ENCODE data around the gene HESX1.

HESX1 gene

DNA sequence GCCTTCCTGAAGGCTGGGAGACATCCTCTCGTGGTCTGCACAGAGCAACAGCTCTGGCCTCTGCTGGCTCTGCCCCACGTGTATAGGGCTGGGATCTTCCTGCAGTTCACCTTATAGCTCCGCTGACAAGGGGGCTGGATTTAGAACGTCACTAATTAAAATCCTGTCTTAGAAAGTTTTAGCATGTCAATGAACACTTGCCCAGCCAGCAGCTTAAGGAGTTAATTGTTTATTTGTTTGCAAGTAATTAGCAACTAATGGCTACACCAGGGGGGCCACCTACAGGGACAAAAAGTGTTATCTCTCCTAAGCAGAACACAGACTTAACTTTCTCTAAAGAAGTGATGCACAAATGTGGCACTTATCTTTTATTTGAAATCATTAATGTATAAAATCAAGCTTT is at the start of gene HESX1:
Gene HESX1, minus strand, starts transcription at position 84 of the 403 bp plus-strand sequence. Its CDS starts 60 bp downstream, at position 24.
- peak within 1 kb of the TSS; percentile 19; the same call in 1 of the 2 replicates for H3K9ac ChIP-seq (ENCODE audit: low read depth, low read length)

DNA sequence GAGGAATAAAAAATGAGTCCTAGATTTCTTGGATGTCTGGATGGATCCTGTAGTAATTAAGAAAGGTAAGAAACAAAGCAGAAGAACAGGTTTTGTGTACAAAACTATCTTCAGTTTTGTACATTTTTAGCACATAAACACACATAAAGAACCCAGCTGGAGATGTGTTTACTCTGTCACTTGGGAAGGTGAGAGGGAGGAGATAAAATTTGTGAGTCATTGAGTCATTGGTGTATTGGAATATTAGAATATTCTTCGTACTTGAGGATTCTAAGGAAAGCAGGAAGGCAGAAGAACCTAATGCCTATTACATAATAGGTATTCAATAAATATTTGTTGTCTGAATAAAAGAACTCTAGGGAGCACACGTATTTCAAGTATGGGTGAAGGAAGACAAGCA is 45.2 kb upstream of the HESX1 start:
- no peak overlapping the region for H3K9ac ChIP-seq (ENCODE audit: low read depth, low read length)
- no peaks in the 10 kb centered on the region for H3K9me3 ChIP-seq (ENCODE audit: control insufficient read depth, insufficient read depth, low read length)
- H3K36me3 ChIP-seq (ENCODE audit: insufficient read depth, low read length): 0 out of 2 replicates have a peak, but pooled peaks cover 4% of the 10 kb centered on the region
- H3K4me1 ChIP-seq (ENCODE audit: insufficient read depth, low read length): no peaks in the 10 kb centered on the region

More for the DNA sequence above, at the start of gene HESX1:
- Histone ChIP-seq H3K4me1 (ENCODE audit: insufficient read depth, low read length) (peaks cover 19% of the 10 kb centered on the region), H3K36me3 (ENCODE audit: insufficient read depth, low read length) (no peaks in the 10 kb centered on the region), H3K9me3 (ENCODE audit: control insufficient read depth, insufficient read depth, low read length) (no peaks in the 10 kb centered on the region)

DNA sequence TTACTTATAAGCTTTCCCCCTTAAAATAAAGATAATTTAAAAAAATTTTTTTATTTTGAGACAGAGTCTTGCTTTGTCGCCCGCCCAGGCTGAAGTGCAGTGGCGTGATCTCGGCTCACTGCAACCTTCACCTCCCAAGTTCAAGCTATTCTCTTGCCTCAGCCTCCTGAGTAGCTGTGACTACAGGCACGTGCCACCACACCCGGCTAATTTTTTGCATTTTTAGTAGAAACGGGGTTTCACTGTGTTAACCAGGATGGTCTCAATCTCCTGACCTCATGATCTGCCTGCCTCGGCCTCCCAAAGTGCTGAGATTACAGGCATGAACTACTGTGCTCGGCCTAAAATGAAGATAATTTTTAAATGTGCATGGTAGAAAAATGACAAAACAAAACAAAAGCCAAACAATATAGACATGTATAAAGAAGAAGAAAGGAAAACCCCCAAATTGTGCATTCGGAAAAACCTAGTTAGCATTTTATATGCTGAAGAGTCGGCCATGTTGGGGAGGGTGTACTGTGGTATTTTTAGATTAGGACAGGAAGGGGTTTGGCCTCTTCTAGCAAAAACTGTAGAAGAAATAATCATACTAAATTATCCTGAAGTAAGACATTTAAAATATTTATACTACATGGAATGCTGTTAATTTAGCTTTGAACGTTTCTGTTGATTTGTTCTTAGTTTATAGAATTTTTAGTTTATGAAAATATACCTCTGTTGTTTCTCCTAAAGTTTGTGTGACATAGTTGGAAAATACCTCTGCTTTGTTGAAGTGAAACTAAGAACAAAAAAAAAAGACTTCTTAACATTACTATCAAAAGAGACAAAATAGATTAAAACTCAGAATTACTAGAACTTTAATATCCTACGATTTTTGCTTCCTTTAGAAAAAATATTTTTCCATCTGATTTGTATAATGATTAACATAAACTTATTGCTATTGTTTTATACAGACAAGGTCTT is 35.1 kb upstream of the HESX1 start:
- no peaks in the 10 kb centered on the region for H3K4me1 ChIP-seq (ENCODE audit: insufficient read depth, low read length)
- peaks cover 6% of the 10 kb centered on the region for H3K36me3 ChIP-seq (ENCODE audit: insufficient read depth, low read length)
- no peaks in the 10 kb centered on the region for H3K9me3 ChIP-seq (ENCODE audit: control insufficient read depth, insufficient read depth, low read length)
- no peak overlapping the region for H3K9ac ChIP-seq (ENCODE audit: low read depth, low read length)

DNA sequence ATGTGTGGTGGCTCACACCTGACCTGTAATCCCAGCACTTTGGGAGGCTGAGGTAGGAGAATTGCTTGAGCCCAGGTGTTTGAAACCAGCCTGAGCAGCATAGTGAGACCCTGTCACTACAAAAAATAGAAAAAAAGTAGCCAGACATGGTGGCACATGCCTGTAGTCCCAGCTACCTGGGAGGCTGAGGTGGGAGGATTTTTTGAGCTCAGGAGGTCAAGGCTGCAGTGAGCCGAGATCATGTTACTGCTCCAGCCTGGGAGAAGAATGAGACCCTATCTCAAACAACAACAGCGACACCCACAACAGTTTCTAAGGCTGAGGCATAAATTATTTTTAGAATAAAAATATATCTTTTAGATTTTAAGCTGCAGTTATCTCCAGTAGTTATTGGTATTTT is 34.0 kb upstream of the HESX1 start:
- Histone ChIP-seq H3K9me3 (ENCODE audit: control insufficient read depth, insufficient read depth, low read length) (no peaks in the 10 kb centered on the region), H3K9ac (ENCODE audit: low read depth, low read length) (no peak overlapping the region), H3K4me1 (ENCODE audit: insufficient read depth, low read length) (no peaks in the 10 kb centered on the region), H3K36me3 (ENCODE audit: insufficient read depth, low read length) (peaks cover 6% of the 10 kb centered on the region)

DNA sequence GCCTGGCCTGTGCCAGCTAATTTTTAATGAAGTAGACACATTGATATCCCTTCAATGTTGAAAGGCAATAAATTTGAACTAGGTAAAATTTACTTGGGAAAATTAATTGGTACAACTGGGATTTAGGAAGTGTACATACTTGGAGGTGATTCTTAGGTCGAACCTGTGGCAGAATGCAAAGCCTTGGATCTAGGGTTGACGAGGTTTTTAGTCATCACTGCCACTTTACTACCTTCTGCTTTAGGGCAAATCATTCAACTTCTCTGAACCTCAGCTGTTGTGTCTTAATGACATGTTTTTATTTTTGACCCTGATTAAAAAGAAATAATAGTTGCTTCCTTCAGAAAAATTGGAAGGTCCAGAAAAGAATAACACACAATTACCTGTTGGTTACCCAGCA is 30.2 kb upstream of the HESX1 start:
- H3K9ac ChIP-seq (ENCODE audit: low read depth, low read length): no peak overlapping the region
- no peaks in the 10 kb centered on the region; the same call in 1 of the 2 replicates for H3K36me3 ChIP-seq (ENCODE audit: insufficient read depth, low read length)
- H3K4me1 ChIP-seq (ENCODE audit: insufficient read depth, low read length): no peaks in the 10 kb centered on the region
- H3K9me3 ChIP-seq (ENCODE audit: control insufficient read depth, insufficient read depth, low read length): no peaks in the 10 kb centered on the region

DNA sequence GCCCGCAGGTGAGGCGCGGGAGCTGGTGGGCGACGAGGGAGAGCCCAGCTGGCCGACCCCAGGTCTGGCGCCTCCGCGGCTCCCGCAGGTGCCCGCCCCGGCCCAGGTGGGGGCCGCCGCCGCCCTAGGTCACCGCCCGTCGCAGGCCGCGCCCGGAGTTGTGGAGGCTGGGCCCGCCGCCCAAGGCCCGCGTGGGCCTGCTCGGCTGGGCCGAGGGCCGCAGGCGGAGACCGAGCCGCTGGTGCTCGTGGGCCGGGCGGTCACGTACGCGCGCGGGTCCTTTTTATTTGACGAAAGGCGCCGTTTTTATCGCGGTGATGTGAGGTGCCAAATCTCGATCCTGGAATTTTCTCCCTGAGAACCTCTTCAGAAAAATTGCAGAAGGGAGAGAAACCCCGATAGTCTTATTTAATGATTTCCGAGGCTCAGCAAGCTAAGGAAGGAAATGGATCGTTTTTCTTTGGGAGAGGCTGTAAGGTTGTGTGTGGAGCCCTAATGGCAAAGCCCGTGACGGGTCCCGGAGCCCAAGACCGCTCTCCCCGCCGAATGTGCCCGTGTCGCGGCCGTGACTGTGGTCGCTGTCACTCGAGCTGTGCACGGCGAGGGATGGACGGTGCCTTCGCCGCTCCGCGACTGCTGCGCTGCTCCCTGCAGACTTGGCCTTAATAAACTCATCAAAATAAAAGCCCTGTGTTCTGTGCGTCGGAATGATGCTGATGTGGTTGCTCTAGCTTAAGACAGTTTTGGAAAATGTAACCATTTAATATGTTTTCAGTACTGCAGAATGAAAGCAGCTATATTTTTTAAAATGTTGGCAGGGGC is 28.4 kb upstream of the HESX1 start:
- Histone ChIP-seq H3K36me3 (ENCODE audit: insufficient read depth, low read length) (no peaks in the 10 kb centered on the region; the same call in 1 of the 2 replicates), H3K9ac (ENCODE audit: low read depth, low read length) (peak overlapping the region; percentile 79), H3K4me1 (ENCODE audit: insufficient read depth, low read length) (no peaks in the 10 kb centered on the region), H3K9me3 (ENCODE audit: control insufficient read depth, insufficient read depth, low read length) (no peaks in the 10 kb centered on the region)

DNA sequence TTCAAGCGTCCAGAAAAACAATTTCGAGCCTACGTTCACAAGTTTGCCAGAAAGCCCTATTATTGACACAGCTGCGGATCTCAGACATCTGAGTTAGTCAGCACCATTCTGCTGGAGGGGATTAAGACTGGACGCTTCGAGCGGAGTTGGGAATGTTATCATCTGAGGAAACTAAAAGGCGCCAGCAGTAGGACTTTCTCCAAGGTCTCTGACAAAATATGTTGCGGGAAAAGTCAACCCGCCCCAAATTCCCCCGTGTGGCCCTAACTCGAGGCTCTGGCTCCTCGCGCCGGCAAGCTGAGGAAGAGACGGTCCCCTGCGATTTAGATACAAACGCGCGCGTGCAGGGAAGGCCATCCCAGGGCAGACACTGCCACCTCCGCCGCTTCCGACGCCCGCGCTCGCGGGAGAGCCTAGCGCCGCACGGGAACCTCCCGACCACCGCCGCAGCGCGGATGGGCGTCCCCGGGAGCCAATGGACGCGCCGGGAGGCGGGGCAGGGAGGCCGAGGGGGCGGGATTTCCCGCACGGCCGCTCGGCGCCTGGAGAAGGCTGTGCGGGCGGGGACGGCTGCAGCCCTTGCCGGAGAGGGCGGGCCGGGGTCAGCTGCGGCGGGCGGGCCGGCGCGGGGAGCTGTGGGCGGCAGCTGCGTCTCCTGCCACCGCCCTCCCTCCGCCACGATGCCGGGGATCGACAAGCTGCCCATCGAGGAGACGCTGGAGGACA is 27.6 kb upstream of the HESX1 start, which contains the start of gene APPL1:
Gene APPL1, plus strand, starts transcription at position 526 of the 726 bp plus-strand sequence. Its CDS starts 155 bp downstream, at position 681.
- H3K36me3 ChIP-seq (ENCODE audit: insufficient read depth, low read length): no peaks in the 10 kb centered on the region; the same call in 1 of the 2 replicates
- peak within 1 kb of the TSS; percentile 79 for H3K9ac ChIP-seq (ENCODE audit: low read depth, low read length)
- no peaks in the 10 kb centered on the region for H3K9me3 ChIP-seq (ENCODE audit: control insufficient read depth, insufficient read depth, low read length)
- no peaks in the 10 kb centered on the region for H3K4me1 ChIP-seq (ENCODE audit: insufficient read depth, low read length)

DNA sequence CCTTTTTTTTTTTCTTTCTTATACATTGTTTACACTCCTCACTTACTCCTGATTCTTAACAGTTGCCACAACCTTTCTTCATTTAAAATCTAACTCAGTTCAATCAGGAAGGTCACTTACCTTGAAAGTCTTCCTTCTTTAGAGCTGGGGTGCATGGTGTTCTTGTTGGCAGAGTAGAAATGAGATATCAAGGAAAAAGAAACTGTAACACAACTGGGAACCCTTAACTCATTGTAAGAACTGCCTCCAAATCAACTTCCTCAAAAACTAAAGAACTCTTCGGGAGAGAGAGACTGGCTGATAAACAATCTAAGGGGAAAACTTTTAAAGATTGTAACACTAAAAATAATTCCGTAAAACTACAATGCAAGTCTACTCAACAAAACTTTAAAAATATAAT is 26.4 kb upstream of the HESX1 start:
- no peak overlapping the region for H3K9ac ChIP-seq (ENCODE audit: low read depth, low read length)
- H3K36me3 ChIP-seq (ENCODE audit: insufficient read depth, low read length): no peaks in the 10 kb centered on the region
- no peaks in the 10 kb centered on the region for H3K4me1 ChIP-seq (ENCODE audit: insufficient read depth, low read length)
- H3K9me3 ChIP-seq (ENCODE audit: control insufficient read depth, insufficient read depth, low read length): no peaks in the 10 kb centered on the region

DNA sequence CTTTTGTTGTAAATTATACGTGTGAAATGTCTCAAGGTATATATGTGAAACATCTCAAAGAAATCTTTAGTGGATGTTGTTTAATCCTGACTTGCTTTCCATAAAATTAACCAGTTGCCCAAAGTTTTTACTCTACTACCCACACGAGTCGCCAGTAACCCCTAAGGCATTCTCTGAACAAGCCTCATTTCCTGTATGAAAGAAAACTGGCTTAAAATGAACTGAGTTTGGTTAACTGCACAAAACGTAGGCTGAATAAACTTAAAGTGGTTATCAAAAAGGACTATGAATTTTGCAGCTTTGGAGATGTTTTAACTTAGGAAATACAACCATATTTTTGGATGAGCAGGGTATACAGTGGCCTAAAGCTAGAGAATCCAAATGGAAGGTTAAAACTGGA is 25.1 kb upstream of the HESX1 start:
- Histone ChIP-seq H3K36me3 (ENCODE audit: insufficient read depth, low read length) (no peaks in the 10 kb centered on the region), H3K9me3 (ENCODE audit: control insufficient read depth, insufficient read depth, low read length) (no peaks in the 10 kb centered on the region), H3K9ac (ENCODE audit: low read depth, low read length) (no peak overlapping the region), H3K4me1 (ENCODE audit: insufficient read depth, low read length) (no peaks in the 10 kb centered on the region)

DNA sequence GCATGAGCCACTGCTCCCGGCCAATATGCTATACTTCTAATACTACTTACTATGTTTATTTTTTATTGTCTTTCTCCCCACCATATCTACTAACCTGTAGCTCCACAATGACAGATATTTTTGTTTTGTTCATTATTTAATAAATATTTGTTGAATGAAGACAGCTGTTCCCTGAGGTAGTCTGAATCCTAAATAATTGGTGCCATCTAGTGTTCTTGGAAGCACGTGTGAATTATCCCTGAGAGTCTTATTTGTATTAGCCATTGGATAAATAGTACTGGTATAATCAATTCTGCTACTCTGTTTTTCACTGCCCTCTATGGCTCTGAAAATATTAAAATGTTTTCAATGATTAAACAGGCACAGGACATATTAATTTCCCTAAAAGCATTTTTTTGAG is 22.1 kb upstream of the HESX1 start:
- Histone ChIP-seq H3K9me3 (ENCODE audit: control insufficient read depth, insufficient read depth, low read length) (no peaks in the 10 kb centered on the region), H3K36me3 (ENCODE audit: insufficient read depth, low read length) (no peaks in the 10 kb centered on the region), H3K9ac (ENCODE audit: low read depth, low read length) (no peak overlapping the region), H3K4me1 (ENCODE audit: insufficient read depth, low read length) (no peaks in the 10 kb centered on the region)

DNA sequence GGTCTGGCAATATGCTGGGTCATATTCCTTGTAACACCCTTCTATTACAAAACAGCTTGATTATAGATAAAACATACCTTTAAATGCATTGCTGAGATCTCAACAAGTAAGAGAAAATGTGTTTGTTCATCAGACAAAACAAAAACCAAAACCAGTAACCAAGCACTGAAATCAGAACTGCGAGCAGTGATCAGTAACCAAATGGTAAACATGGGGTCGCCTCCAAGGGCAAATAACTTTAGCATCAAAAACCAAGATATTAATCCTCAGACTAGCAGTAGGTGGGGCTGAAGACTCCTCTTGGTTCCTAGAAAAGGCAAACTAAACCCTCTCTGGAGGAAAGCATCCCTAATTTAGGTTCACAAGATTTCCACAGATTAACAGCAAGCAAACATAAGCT is 6.6 kb upstream of the HESX1 start:
- H3K4me1 ChIP-seq (ENCODE audit: insufficient read depth, low read length): peaks cover 2% of the 10 kb centered on the region; the same call in 1 of the 2 replicates
- H3K36me3 ChIP-seq (ENCODE audit: insufficient read depth, low read length): no peaks in the 10 kb centered on the region
- no peaks in the 10 kb centered on the region for H3K9me3 ChIP-seq (ENCODE audit: control insufficient read depth, insufficient read depth, low read length)
- H3K9ac ChIP-seq (ENCODE audit: low read depth, low read length): no peak overlapping the region

DNA sequence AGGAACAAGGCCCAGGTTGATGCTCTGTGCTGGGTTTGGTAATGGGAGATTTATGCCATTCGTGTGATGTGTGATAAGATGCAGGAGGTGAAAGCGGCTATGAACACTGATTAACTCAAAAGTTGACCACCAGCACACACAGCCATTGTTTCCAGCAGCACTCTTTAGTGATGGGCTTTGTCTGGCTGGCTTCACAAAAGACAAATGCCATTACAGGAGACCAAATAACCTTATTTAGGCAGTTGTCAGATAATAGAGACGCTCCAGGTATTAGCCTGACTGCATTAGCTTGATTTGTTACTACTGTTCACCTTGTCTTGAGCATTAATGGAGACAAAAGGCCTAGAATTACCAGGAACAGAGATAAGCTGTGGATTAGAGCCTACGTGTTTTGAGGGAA is 5.1 kb downstream of the HESX1 start:
- Histone ChIP-seq H3K36me3 (ENCODE audit: insufficient read depth, low read length) (no peaks in the 10 kb centered on the region), H3K9me3 (ENCODE audit: control insufficient read depth, insufficient read depth, low read length) (no peaks in the 10 kb centered on the region), H3K9ac (ENCODE audit: low read depth, low read length) (no peak overlapping the region), H3K4me1 (ENCODE audit: insufficient read depth, low read length) (peaks cover 2% of the 10 kb centered on the region; the same call in 1 of the 2 replicates)

DNA sequence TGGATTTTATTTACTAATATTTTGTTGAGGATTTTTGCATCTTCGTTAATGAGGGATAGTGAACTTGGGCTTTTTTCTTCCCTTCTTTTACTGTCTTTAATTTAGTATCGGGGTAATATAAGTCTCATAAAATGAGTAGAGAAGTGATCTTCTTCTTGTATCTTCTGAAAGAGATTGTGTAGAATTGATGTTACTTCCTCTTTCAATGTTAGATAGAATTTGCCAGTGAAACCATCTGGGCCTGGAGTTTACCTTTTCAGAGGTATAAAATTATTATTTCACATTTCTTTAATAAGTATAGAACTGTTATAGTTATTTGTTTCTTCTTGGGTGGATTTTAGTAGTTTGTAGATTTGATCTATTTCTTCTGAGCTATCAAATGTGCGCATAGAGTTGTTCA is 7.8 kb downstream of the HESX1 start:
- Histone ChIP-seq H3K36me3 (ENCODE audit: insufficient read depth, low read length) (no peaks in the 10 kb centered on the region), H3K4me1 (ENCODE audit: insufficient read depth, low read length) (no peaks in the 10 kb centered on the region), H3K9me3 (ENCODE audit: control insufficient read depth, insufficient read depth, low read length) (no peaks in the 10 kb centered on the region), H3K9ac (ENCODE audit: low read depth, low read length) (no peak overlapping the region)

DNA sequence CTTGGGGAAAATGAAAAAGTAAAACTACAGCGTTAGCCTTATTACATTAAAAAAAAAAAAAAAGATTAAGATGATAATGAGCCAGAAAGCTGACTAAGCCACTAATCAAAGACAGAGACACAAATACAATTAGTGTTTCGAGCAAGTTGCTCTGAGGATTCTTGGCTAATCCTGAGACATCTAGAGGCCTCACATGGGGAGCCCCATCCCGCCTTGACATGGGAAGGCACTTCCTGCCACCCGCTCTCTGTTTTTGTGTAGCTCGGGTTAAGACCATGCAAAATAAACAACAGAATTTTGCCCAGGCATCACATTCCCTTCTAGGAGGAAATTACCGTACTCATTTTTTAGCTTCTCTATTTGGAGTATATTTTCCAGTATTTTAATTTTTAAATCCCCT is 15.3 kb downstream of the HESX1 start:
- Histone ChIP-seq H3K36me3 (ENCODE audit: insufficient read depth, low read length) (no peaks in the 10 kb centered on the region), H3K9ac (ENCODE audit: low read depth, low read length) (no peak overlapping the region), H3K4me1 (ENCODE audit: insufficient read depth, low read length) (peaks cover 10% of the 10 kb centered on the region; the same call in 1 of the 2 replicates), H3K9me3 (ENCODE audit: control insufficient read depth, insufficient read depth, low read length) (no peaks in the 10 kb centered on the region)
